EL (cell line): ENCODE data around the gene DDX51.
"Not testable (repeated sequence)": the region's sequence is repeated elsewhere in the genome, so short reads cannot be mapped to it uniquely, and the experiment has no call there.

Source experiments
- DNase-seq: peaks from one replicate; pipeline ENCODE4 v3.0.0-alpha.2; 2016

Gene DDX51

DNA sequence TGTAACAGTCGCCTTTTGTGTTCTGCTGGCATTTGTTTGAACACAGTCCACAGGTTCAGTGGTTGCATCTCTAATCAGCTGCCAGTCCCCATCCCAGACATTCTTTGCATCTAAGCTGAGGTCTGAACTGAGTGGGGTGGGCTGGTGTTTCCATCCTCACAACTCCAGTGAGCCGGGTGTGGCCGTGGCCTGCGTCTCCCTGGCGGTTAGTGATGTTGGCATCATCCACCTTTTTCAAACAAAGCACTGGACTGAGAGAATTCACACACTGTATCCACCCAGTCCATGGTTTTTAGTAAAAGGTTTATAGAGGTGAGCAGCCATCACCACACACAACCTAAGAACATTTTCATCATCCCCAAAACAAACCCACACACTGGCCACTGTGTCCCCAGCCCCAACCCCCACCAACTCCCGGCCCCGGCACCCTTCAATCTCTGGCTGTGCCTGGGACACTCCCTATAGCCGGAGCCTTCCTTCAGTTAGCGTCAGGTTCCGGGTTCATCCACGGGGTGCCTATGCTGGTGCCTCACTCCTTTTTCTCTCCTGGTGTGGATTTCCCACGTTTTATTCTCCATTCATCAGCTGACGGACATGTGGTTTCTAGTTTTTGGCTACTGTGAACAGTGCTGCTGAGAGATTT is 6.5 kb downstream of the DDX51 start:
- no peak for DNase-seq

DNA sequence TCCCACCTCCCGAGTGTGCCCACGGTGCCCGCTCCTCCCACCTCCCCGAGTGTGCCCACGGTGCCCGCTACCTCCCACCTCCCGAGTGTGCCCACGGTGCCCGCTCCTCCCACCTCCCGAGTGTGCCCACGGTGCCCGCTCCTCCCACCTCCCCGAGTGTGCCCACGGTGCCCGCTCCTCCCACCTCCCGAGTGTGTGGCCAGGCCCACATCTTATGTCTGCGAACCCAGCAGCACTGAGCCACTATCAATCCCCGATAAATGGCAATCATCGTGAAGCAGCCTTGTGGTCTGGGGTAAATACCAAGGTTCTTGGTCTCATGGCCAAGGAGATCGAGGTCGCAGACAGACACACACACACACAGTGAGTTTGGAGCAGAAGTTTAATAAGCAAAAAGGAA is 7.9 kb downstream of the DDX51 start:
- DNase-seq: not testable (repeated sequence)

DNA sequence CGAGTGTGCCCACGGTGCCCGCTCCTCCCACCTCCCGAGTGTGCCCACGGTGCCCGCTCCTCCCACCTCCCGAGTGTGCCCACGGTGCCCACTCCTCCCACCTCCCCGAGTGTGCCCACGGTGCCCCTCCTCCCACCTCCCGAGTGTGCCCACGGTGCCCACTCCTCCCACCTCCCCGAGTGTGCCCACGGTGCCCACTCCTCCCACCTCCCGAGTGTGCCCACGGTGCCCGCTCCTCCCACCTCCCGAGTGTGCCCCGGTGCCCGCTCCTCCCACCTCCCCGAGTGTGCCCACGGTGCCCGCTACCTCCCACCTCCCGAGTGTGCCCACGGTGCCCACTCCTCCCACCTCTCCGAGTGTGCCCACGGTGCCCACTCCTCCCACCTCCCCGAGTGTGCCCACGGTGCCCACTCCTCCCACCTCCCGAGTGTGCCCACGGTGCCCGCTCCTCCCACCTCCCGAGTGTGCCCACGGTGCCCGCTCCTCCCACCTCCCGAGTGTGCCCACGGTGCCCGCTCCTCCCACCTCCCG is 9.4 kb downstream of the DDX51 start:
- DNase-seq: not testable (repeated sequence)

DNA sequence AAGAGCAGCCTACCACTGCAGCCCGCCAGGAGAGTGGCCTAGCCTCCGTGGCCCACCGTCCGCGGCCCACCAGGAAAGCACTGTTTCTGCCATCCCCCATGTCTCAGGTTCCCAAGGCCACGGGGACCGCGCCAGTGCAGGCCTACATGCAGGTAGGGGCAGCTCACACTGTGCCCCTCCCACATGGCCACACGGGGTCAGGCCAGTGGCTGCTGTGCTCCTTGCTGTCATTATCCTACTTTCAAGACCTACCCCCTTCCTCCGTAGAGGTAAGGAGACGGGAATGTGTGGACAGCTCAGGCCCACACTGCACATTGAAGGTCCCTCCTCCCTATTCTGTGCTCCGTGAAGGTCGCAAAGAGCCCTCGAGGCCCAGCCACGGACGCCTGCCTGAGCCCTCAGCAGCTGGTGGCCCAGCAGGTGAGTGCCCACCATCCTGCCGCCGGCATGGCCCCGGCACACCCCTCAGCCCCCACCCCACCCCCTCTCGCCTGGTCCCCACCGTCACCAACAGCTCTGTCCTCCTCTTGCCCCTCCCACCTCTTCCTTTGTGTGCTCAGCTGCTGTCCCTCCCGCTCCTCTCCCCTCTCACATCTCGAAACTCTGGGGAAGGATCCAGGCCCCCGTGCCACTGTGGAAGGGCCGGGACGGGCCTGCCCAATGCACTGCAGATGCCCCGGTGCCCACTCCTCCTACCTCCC is 10.0 kb downstream of the DDX51 start:
- DNase-seq: no peak

DNA sequence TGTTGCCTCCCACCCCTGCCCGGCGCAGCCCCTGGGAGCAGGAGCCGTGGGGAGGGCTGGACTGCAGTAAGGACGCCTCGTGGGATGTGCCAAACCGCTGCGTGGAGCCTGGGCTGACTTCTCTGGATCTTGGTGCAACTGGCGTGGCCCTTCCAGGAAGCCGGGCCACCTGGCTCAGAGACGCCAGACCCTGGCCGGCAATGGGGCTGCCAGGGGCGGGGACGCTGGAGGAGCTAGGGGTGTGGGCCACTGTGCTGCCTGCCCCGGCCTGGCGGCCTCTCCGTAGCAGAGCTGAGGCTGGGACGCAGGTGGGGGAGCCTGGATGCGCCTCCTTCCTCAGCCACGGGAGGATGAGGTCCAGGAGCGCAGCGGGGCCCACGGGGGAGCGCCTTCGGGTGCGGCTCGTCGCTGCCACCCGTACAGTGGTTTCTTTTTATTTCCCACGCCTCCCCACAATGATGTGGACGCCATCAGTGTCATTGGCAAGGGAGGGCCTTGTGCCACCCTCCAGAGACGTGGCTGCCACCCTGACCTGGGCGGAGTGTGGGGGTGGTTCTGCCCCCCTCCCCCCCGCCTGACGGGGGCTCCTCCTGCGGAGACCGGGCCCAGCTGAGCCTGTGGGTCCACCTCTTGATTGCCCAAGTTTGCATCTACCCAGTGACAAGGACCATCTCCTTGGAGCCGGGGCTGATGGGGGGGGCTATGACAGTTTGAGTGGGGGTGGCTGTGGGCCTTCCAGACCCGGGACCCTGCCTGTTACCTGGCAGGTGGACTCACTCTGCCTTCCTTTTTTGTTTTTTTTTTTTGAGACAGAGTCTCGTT is 11.3 kb downstream of the DDX51 start:
- no peak for DNase-seq

DNA sequence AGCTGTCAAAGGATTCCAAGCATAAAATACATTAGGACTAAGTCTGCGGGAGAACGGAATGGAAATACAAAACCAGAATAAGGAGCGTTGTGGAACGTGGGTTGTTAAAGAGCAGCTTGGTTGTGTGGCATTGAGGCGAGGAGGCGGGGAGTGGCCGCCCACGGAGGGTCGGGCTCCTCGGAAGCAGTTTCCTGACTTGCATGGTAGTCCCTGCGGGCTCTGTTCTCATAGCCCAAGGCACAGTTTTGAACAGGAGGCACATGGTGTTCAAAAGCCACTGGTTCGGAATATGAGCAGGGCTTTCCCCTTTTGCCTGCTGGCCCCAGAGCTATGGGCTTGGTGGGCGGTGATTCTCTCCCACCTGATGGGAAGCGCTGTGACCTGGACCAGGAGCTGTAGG is 12.2 kb downstream of the DDX51 start:
- no peak for DNase-seq

DNA sequence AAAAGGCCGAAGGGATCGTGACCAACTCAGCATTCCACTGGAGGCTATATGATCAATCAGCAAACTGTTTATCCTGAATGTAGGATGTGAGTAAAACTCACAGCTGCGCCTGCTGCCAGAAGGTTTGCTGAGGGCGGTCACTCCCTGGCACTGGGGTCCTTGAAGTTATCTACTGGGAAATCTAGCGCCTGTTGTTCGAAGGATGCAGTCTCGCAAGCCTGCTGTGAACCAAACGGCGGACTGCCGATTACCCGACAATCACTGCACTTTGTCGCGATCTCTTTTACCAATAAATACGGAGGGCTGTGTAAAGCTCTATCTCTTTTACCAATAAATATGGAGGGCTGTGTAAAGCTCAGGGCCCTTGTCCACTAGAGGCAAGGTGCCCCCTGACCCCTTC is 12.9 kb downstream of the DDX51 start:
- DNase-seq: no peak

DNA sequence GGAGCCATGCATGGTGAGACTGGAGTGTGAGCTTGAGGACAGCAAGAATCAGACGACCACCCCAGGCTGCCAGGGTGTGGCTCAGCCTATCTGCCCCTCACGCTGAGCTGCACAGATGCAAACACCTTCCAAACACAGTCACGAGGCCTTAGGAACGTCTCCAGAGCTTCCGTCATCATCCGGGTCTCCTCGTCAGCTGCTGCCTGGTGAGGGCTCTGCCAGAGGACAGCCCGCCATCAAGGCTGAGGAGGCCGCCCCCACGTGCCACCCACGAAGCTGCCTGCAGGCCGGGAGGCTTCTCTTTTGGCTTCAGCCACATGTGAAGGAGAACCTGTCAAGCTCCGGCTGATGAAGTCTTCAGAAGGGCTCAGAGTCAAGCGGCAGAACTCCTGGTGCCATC is 13.4 kb downstream of the DDX51 start:
- DNase-seq: no peak

DNA sequence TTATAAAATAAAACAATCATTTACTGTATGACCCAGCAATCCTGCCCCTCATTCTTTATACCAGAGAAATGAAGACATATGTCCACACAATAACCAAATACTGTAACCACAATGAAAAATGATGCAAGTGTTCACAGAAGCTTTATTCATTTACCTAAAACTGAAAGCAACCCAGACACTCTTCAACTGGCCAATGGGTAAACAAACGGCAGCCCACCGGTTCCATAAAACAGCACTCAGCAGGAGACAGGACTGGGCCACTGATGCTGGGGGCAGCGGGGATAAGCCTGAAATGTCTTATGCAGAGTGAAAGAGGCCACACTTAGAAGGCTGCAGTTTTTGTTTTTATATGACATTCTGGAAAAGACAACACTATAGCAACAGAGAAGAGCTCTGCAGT is 15.1 kb downstream of the DDX51 start:
- no peak for DNase-seq

DNA sequence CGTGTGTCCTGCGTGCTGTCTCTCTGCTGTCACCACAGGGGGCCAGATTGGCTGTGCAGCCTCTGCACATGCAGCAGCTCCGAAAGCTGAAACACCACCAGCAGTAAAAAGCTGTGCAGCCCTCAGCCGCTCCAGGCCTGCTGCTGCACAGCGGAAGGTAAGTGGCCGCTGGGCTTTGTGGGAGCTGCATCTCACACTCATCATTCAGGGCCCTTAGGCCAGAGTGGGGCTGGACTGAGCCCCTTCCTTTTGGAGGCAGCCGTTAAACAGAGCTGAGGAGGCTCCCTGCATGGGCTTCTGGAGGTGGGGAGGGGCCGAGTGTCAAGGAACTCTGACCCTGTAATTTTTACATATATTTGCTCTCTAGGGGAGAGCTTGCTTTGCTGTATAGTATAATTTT is 17.1 kb downstream of the DDX51 start:
- no peak for DNase-seq

DNA sequence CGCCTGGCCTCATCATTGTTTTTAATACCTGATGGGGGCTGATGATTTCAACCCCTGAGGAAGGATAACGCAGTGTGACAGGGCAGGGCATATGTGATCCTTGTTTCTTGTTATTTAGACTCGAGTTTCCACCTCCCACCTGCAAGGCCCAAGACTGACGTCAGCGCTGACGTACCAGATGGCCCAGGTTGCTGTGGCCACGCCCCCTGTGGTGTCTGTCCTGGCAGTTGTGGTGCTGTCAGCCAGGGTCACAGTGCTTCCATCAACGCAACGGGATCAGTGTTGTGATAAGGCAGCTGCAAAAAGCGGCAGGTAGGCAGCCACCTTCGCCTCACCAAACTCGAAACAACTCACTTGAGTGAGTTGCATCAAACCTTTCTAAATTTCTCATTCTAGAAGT is 18.4 kb downstream of the DDX51 start:
- DNase-seq: no peak

DNA sequence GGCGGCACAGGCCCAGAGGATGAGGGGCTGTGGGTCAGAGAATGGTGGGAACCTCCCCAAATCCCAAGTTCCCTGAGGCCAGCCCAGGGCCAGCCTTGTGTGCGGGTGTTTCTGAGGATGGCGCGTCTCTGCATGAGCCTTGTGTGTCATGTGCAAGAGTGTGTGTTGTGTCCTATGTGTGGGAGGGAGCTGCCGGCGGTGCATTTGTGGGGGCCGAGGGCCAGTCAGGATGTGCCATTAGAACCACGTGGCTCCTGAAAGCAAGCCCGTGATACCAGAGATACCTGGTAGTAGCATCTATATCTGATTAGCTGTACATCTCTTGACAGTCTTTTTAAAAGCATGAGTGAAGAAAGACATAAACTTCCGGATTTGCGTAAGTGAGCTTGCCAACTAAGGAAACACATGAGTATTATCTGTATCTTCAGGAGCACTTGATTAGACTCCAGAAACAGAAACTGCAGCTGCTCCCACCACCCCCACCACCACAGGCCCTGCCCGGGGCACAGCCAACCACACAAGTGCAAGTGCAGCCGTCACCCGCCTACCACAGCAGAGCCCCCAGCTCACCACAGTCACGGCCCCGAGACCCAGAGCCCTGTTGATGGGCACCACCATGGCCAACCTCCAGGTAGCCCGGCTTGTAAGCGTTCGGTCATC is 19.2 kb downstream of the DDX51 start:
- no peak for DNase-seq

DNA sequence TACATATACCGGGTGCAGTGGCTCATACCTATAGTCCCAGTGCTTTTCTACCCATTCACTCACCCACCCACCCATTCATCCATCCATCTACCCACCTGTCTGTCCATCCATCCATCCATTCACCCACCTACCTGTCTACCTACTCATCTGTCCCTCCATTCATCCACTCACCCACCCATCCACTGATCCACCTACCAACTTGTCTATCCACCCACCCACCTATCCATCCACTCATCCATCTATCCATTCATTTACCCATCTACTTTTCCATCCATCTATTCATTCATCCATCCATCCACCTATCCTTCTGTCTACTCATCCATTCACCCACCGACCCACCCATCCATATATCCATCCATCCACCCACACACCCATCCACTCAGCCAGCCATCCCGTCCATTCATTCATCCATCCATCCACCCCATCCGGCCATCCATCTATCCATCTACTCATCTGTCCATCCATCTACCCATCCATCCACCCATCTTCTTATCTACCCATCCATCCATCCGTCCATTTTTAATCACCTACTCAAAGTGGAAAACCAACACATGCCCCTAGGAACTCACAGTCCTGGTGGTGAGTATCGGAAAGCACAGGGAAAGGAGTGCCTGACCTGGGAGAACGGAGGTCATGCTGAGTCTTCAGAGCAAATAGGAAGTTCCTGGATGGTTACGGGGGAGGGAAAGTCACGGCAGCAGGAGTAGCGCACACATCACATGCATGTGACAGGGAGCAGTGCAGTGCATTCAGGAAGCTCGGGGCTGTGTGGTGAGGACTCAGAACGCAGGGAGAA is 20.0 kb downstream of the DDX51 start:
- DNase-seq: no peak

DNA sequence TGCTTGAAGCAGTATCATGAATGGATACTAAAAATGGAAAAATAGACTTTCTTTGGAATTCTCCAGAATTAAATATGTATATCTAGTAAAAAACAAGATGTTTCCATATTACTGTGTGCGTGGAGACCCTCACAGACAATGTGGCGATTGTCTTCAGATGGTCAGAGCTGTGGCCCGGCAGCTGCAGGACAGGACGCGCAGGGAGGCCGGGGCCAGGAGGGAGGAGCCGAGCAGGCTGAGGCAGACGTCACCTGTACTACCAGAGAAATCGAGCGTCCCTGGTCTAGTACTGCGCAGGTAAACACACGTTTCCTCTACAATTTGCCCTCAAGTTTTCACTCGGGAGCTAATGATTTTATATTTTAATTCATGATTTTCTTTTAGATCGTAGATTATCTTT is 22.8 kb downstream of the DDX51 start:
- DNase-seq: no peak

DNA sequence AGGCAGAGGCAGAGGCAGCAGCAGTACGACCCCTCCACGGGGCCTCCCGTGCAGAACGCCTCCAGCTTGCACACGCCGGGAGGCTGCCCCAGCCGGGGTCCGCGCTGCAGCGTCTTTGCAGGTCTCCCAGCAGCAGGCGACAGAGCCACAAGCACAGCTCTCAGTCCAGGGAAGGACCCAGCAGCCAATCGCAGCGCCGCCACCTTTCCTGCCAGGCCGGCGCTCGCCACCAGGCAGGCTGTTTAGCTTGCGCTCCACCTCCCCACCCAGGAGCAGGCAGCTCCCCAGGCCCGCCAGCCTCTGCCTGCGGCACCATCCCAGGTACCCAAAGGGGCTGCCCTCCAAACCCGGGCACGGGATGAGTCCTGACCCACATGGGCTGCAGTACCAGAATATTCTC is 25.2 kb downstream of the DDX51 start:
- DNase-seq: no peak

DNA sequence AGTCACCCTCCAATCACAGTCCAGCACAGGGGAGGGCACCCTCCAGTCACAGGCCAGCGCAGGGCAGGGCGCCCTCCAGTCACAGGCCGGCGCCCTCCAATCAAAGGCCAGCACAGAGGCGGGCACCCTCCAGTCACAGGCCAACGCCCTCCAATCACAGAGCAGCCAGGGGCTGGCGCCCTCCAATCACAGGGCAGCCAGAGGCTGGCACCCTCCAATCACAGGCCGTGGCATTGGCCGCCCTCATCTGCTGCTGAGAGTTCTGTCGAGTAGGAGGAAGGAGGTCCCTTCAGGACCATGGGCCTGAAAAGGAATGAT is 26.6 kb downstream of the DDX51 start:
- no peak for DNase-seq

DNA sequence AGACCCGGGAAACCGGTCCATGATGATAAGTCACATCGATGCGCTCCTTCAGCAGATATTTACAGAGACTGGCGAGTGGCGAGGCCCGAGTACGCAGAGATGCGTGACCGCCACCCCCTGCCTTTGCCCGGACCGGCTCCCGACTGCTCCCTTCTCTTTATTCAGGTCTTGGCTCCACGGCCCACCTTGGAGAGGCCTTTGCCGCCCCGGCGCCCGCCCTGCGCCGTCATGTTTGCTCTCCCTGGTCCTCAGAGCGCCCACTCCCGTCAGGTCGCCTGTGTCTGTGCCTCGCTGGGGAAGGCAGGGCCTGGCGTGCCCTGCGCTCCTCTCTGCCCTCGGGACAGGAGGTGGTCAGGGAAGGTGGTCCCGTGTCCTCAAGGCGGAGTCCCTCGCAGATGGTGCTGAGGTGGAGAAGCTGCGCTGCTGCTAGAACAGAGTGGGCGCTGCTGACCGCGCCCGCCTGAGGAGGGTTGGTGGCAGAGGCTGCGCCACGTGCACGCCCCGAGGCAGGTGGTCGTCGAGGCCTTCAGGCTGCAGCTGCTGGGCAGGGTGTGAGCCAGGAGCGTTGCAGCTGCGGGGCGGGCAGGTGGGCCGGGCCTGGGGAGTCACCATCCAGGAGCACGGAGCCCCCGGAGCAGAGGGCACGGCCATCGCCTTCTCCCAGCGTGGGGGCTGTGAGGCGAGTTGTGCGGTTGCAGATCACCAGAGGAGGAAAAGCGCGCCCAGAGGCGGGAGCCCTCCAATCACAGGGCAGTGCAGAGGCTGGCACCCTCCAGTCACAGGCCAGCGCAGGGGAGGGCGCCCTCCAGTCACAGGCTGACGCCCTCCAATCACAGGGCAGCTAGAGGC is 27.2 kb downstream of the DDX51 start:
- no peak for DNase-seq

DNA sequence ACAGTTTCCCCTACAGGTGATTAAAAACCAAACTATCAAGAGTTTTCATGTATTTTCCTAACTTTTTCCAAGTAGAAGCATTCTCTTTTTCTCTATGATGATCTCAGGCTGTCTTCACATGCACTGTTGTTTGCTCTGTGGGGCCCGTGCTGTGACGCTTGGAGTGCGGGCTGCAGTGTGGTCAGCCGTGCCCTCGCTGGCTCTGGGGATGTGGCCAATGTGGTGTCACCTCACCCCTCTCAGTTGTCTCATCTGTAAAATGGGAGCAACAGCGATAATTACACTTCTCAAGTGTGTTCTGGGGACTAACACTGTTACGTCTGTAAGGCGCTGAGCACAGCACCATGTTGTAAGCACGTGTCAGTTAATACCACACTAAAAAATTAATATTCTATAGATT is 28.6 kb downstream of the DDX51 start:
- no peak for DNase-seq

DNA sequence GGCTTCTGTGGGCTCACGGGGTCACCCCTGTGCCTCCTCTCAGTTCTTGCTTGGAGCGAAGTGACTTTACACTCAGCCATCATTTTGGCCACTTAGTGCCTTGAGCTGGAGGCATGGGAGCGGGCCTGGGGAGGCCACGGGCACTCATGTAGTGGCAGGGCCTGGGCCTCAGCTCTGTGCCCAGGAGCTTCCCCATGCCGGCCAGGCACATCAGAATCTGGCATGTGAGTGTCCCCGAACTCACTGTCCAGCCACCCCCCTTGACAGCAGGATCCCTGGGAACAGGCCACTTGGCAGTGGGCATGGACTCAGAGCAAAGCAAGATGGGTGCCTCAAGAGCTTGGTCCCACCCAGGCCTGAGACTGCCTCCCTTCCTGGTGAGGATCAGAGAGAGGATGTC is 29.5 kb downstream of the DDX51 start:
- DNase-seq: no peak

DNA sequence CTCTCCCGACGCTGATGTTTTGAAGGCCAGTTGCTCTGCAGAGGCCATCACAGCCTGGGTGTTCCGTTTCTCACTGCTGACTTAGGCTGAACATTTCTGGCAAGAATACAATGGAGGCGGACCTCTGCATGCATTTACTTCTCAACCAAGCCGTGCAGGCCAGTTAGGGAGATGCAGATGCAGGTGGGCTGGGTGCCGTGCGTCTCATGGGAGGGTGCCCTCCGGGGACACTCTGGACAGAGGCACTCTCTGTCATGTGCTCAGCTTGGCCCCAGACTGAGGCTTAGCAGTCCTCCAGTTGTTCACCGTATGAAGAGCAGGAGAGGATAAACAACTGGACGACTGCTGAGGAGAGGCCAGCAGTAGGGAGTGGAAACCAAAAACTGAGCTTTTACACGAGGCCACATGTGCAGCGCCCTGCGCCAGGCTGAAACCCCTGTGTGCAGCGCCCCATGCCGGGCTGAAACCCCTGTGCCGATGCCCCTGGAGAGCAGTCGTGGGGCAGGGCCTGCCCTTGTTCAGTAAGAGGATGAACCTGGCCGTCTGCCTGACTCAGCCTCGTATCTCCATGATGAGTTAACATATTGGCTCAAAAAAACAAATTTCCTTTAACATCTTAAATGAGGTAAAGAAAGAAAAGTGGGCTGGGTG is 32.3 kb downstream of the DDX51 start:
- DNase-seq: no peak

DNA sequence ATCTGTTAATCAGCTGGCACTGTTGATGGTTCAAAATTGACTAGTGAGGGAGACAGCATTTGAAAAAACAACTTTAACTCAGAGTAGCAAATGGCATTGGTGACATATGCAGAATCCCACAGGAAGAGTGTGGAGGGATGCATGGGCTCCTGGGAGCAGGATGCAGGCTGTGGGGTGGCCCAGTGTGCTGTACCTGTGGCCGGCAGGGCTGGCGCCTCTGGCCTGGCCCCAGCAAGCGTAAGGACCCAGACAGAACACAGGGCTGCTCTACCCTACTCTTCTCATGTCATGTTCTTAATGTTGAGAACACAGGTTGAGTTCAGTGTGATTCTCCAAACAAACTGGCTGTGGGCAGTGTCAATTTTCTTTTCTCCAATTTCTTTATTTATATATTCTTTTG is 33.4 kb downstream of the DDX51 start:
- DNase-seq: no peak
